A673 (cell line): Measurements from ENCODE around the gene HSPB7. TPM values are rescaled to one million over a fixed set of nuclear protein-coding genes. Genes with fewer than 3 reads are reported as not detected.
"Not testable (repeated sequence)": the region's sequence is repeated elsewhere in the genome, so short reads cannot be mapped to it uniquely, and the experiment has no call there.

Experiments
- BruUV-seq: library from RNA; stranded (reverse); fragments of 400-500 nt; replicated peaks from 2 replicates; lab custom pipeline; 2021; lab: Mats Ljungman, UMichigan
- CTCF ChIA-PET: fragments of 300-600 bp; sonication (Branson Sonifier 250); formaldehyde crosslinking; loops from one replicate; lab custom pipeline; 2022; ENCODE audit warnings: antibody characterized with exemption; lab: Charles Lee
- POLR2A ChIA-PET: fragments of 300-600 bp; sonication (Branson Sonifier 250); formaldehyde crosslinking; loops from one replicate; lab custom pipeline; 2022; ENCODE audit warnings: antibody characterized with exemption; ENCODE audit not compliant: low non-redundant PET; lab: Charles Lee
- DNase-seq: peaks from one replicate; pipeline ENCODE4 v3.0.0-alpha.2; 2015; ENCODE audit warnings: low spot score
- H3K27ac ChIP-seq: fragments of 200-600 bp; sonication (generic); 2 replicates; pipeline ENCODE4 v1.5.1; 2016; ENCODE audit warnings: mixed run types, low read depth, mild to moderate bottlenecking, mixed read lengths, antibody characterized with exemption, low read length; ENCODE audit not compliant: poor library complexity, severe bottlenecking
- H3K27me3 ChIP-seq: fragments of 200-600 bp; sonication (generic); replicated peaks from 2 replicates; pipeline ENCODE4 v1.6.1; 2017; ENCODE audit warnings: mixed run types, low read depth, mild to moderate bottlenecking, mixed read lengths, antibody characterized with exemption, low read length; ENCODE audit not compliant: insufficient read depth, poor library complexity
- H3K36me3 ChIP-seq: fragments of 200-600 bp; sonication (generic); 2 replicates; pipeline ENCODE4 v1.6.1; 2016; ENCODE audit warnings: mixed run types, mild to moderate bottlenecking, mixed read lengths, antibody characterized with exemption, low read length; ENCODE audit not compliant: insufficient read depth, poor library complexity, severe bottlenecking
- H3K4me1 ChIP-seq: fragments of 200-600 bp; sonication (generic); 2 replicates; pipeline ENCODE4 v1.6.1; 2017; ENCODE audit warnings: mixed run types, mild to moderate bottlenecking, mixed read lengths, antibody characterized with exemption, low read length; ENCODE audit not compliant: insufficient read depth, poor library complexity, severe bottlenecking
- H3K4me3 ChIP-seq: fragments of 200-600 bp; sonication (generic); 2 replicates; pipeline ENCODE4 v1.5.1; 2016; ENCODE audit warnings: low read depth, mixed run types, mild to moderate bottlenecking, mixed read lengths, low read length; ENCODE audit not compliant: poor library complexity, severe bottlenecking
- H3K9me3 ChIP-seq: fragments of 200-600 bp; sonication (generic); 2 replicates; pipeline ENCODE4 v1.6.1; 2016; ENCODE audit warnings: mixed run types, low read depth, mild to moderate bottlenecking, mixed read lengths, antibody characterized with exemption, low read length; ENCODE audit not compliant: poor library complexity, severe bottlenecking
- CTCF ChIP-seq: fragments of 300-800, 200-600 bp; sonication (generic); conservative IDR thresholded peaks from 2 replicates; pipeline ENCODE4 v1.5.1; 2017; ENCODE audit warnings: low read depth, mild to moderate bottlenecking, antibody characterized with exemption, low read length, moderate library complexity, mixed read lengths
- EZH2 ChIP-seq: fragments of 200-600 bp; sonication (generic); IDR thresholded peaks from 2 replicates; pipeline ENCODE4 v1.6.1; 2017; ENCODE audit warnings: borderline replicate concordance, low read depth, mild to moderate bottlenecking, mixed read lengths, antibody characterized with exemption, low read length; ENCODE audit not compliant: poor library complexity, severe bottlenecking
- intact Hi-C: fragments of 100-400 bp; cut with micrococcal nuclease; formaldehyde crosslinking; loops from one replicate; pipeline ENCODE4 v1.10.0; 2022; ENCODE audit not compliant: unreplicated experiment
- total RNA-seq: library from RNA; stranded (reverse); gene quantifications from 2 replicates; pipeline ENCODE4 v1.2.3, GENCODE V29; 2021

The HSPB7 gene
- total RNA-seq, 1 experiment from 2014 or later: not detected

DNA sequence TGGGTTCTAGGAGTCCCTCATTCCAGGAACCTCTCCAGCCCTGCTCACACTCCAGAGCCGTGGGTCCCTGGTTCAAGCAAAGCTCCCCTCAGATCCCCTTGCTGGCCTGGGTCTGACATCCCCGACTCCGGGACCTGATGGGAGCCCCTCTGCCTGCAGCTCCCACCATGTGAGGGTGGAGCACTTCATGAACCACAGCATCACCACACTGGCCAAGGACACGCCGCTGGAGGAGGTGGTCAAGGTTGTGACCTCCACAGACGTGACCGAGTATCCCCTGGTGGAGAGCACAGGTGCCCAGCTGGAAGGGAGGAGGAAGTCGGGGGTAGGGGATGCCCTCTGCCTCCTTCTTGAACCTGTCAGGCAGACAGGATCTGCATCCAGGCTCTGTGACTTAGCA lies 13.7 kb upstream of the HSPB7 start:
- no peaks in the 10 kb centered on the region for H3K27me3 ChIP-seq
- intact Hi-C loops: no loop called here
- no peak for DNase-seq
- POLR2A ChIA-PET: no interaction called here
- no peak overlapping the region for H3K4me3 ChIP-seq
- H3K4me1 ChIP-seq: peaks cover 7% of the 10 kb centered on the region
- H3K9me3 ChIP-seq: no peaks in the 10 kb centered on the region
- CTCF ChIA-PET: no interaction called here
- H3K27ac ChIP-seq: no peak overlapping the region
- TF ChIP-seq EZH2 (no peak), CTCF (no peak)
- BruUV-seq: no TSS peak
- H3K36me3 ChIP-seq: no peaks in the 10 kb centered on the region

DNA sequence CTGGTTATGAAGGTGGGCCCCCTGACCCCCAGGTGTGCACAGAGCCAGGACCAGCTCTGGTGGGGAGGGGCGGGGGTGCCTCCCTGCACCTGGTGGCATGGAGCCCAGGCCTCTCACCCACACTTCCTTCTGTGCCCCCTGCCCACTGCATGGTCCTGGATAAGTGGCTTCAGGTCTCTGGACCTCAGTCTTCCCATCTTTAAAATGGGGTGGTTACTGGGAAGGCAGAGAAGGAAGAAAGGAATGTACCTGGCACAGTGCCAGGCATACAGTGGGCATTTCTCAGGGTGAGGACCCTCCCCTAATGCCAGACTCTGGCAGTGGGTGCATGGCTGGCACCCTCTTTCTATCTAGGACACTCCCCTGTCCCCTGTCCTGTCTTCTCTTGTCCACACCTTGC lies 11.4 kb upstream of the HSPB7 start:
- no TSS peak for BruUV-seq
- H3K4me3 ChIP-seq: no peak overlapping the region
- ChIA-PET POLR2A (no interaction called here), CTCF (no interaction called here)
- no peak overlapping the region for H3K27ac ChIP-seq
- no peaks in the 10 kb centered on the region for H3K27me3 ChIP-seq
- TF ChIP-seq EZH2 (no peak), CTCF (no peak)
- DNase-seq: no peak
- no peaks in the 10 kb centered on the region for H3K36me3 ChIP-seq
- peaks cover 7% of the 10 kb centered on the region for H3K4me1 ChIP-seq
- H3K9me3 ChIP-seq: no peaks in the 10 kb centered on the region
- intact Hi-C loops: no loop called here

- DNase-seq, H3K4me3 ChIP-seq, BruUV-seq, POLR2A ChIA-PET, H3K4me1 ChIP-seq, intact Hi-C loops, H3K27ac ChIP-seq, H3K9me3 ChIP-seq, H3K36me3 ChIP-seq, CTCF ChIA-PET, H3K27me3 ChIP-seq: not testable (repeated sequence)
Measured at GRCh38 chr1:16029003-16029268, 11.1 kb upstream of the HSPB7 start.

- Histone ChIP-seq H3K27ac (no peak overlapping the region), H3K4me3 (no peak overlapping the region), H3K36me3 (no peaks in the 10 kb centered on the region), H3K4me1 (peaks cover 7% of the 10 kb centered on the region), H3K9me3 (no peaks in the 10 kb centered on the region), H3K27me3 (no peaks in the 10 kb centered on the region)
- TF ChIP-seq EZH2 (no peak), CTCF (no peak)
- intact Hi-C loops: no loop called here
- POLR2A ChIA-PET: no interaction called here
- BruUV-seq: no TSS peak
- DNase-seq: no peak
- CTCF ChIA-PET: no interaction called here
Measured at GRCh38 chr1:16028237-16029002, 10.6 kb upstream of the HSPB7 start.
